MM.1S (cell line): ENCODE data around the gene CMIP.

Experiments
- DNase-seq: peaks from one replicate; pipeline ENCODE4 v3.0.0-alpha.2; 2015
- H2AFZ ChIP-seq: fragments of 300-600 bp; sonication (generic); 2 replicates; pipeline ENCODE4 v1.6.0; 2016; ENCODE audit warnings: antibody characterized with exemption, low read length
- H3F3A ChIP-seq: fragments of 300-600 bp; sonication (generic); 2 replicates; pipeline ENCODE4 v1.6.1; 2016; ENCODE audit warnings: mild to moderate bottlenecking, antibody characterized with exemption, low read length, moderate library complexity, mixed read lengths; ENCODE audit not compliant: insufficient read depth
- H3K27ac ChIP-seq: fragments of 300-600 bp; sonication (generic); 2 replicates; pipeline ENCODE4 v1.5.1; 2016; ENCODE audit warnings: mild to moderate bottlenecking, low read length
- H3K27me3 ChIP-seq: fragments of 300-600 bp; sonication (generic); replicated peaks from 2 replicates; pipeline ENCODE4 v1.6.0; 2016; ENCODE audit warnings: low read length; ENCODE audit not compliant: insufficient read depth
- H3K36me3 ChIP-seq: fragments of 300-600 bp; sonication (generic); replicated peaks from 2 replicates; pipeline ENCODE4 v1.6.1; 2016; ENCODE audit warnings: mild to moderate bottlenecking, low read length, mixed read lengths; ENCODE audit not compliant: insufficient read depth
- H3K4me1 ChIP-seq: fragments of 300-600 bp; sonication (generic); 2 replicates; pipeline ENCODE4 v1.6.1; 2016; ENCODE audit warnings: low read length, mixed read lengths
- H3K4me2 ChIP-seq: fragments of 300-600 bp; sonication (generic); 2 replicates; pipeline ENCODE4 v1.6.0; 2016; ENCODE audit warnings: low read depth, low read length
- H3K4me3 ChIP-seq: fragments of 300-600 bp; sonication (generic); 2 replicates; pipeline ENCODE4 v1.5.1; 2016; ENCODE audit warnings: low read length, mixed read lengths
- H3K79me2 ChIP-seq: fragments of 300-600 bp; sonication (generic); 2 replicates; pipeline ENCODE4 v1.6.1; 2016; ENCODE audit warnings: mixed run types, low read length, mixed read lengths
- H3K9ac ChIP-seq: fragments of 300-600 bp; sonication (generic); 2 replicates; pipeline ENCODE4 v1.6.1; 2016; ENCODE audit warnings: low read length, mixed read lengths
- H3K9me2 ChIP-seq: fragments of 300-600 bp; sonication (generic); replicated peaks from 2 replicates; pipeline ENCODE4 v1.6.1; 2016; ENCODE audit warnings: mild to moderate bottlenecking, low read length, mixed read lengths; ENCODE audit not compliant: insufficient read depth
- H3K9me3 ChIP-seq: fragments of 300-600 bp; sonication (generic); replicated peaks from 2 replicates; pipeline ENCODE4 v1.6.1; 2016; ENCODE audit warnings: mild to moderate bottlenecking, low read length, mixed read lengths; ENCODE audit not compliant: insufficient read depth
- H4K20me1 ChIP-seq: fragments of 300-600 bp; sonication (generic); 2 replicates; pipeline ENCODE4 v1.6.1; 2016; ENCODE audit warnings: mild to moderate bottlenecking, low read length, moderate library complexity, mixed read lengths; ENCODE audit not compliant: insufficient read depth
- EZH2 ChIP-seq: fragments of 300-600 bp; sonication (generic); optimal IDR thresholded peaks from 2 replicates; pipeline ENCODE3; 2017; ENCODE audit warnings: low read depth, mild to moderate bottlenecking, antibody characterized with exemption, low read length, mixed read lengths
- EZH2phosphoT487 ChIP-seq: fragments of 300-600 bp; sonication (generic); IDR thresholded peaks from 2 replicates; pipeline ENCODE4 v1.6.1; 2018; ENCODE audit warnings: antibody characterized with exemption, low read length
- TF ChIP-seq, protein P1 (sequence below): fragments of 300-600 bp; sonication (generic); IDR thresholded peaks from 2 replicates; pipeline ENCODE4 v1.5.1; 2016; ENCODE audit warnings: antibody characterized with exemption, low read length, mixed read lengths

The CMIP gene

GRCh38 chr16:81514041-81514559 is 69.5 kb downstream of the CMIP start:
- H3K27me3 ChIP-seq = no peaks in the 10 kb centered on the region
- H4K20me1 ChIP-seq = no peaks in the 10 kb centered on the region
- H3K79me2 ChIP-seq = 0 out of 2 replicates have a peak, but pooled peaks cover 3% of the 10 kb centered on the region
- no peaks in the 10 kb centered on the region for H3K9me2 ChIP-seq
- H3K9me3 ChIP-seq = no peaks in the 10 kb centered on the region
- no peaks in the 10 kb centered on the region for H3K36me3 ChIP-seq
- H3K4me2 ChIP-seq = no peak overlapping the region
- H2AFZ ChIP-seq = no peak overlapping the region
- H3K4me3 ChIP-seq = no peak overlapping the region
- no peaks in the 10 kb centered on the region for H3K4me1 ChIP-seq
- no peak overlapping the region for H3K27ac ChIP-seq
- H3K9ac ChIP-seq = no peak overlapping the region
- no peaks in the 10 kb centered on the region for H3F3A ChIP-seq
- DNase-seq = no peak
- TF ChIP-seq, protein P1, sequence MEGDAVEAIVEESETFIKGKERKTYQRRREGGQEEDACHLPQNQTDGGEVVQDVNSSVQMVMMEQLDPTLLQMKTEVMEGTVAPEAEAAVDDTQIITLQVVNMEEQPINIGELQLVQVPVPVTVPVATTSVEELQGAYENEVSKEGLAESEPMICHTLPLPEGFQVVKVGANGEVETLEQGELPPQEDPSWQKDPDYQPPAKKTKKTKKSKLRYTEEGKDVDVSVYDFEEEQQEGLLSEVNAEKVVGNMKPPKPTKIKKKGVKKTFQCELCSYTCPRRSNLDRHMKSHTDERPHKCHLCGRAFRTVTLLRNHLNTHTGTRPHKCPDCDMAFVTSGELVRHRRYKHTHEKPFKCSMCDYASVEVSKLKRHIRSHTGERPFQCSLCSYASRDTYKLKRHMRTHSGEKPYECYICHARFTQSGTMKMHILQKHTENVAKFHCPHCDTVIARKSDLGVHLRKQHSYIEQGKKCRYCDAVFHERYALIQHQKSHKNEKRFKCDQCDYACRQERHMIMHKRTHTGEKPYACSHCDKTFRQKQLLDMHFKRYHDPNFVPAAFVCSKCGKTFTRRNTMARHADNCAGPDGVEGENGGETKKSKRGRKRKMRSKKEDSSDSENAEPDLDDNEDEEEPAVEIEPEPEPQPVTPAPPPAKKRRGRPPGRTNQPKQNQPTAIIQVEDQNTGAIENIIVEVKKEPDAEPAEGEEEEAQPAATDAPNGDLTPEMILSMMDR = no peak
- TF ChIP-seq EZH2 = no peak
- TF ChIP-seq EZH2phosphoT487 = no peak

GRCh38 chr16:81514568-81515258 is 70.1 kb downstream of the CMIP start:
- Histone ChIP-seq H3K9me3 (no peaks in the 10 kb centered on the region), H4K20me1 (no peaks in the 10 kb centered on the region), H3K27me3 (no peaks in the 10 kb centered on the region), H3K4me1 (peaks cover 5% of the 10 kb centered on the region), H3K4me2 (no peak overlapping the region), H3K27ac (no peak overlapping the region), H3K4me3 (no peak overlapping the region), H3K79me2 (0 out of 2 replicates have a peak, but pooled peaks cover 3% of the 10 kb centered on the region), H3K36me3 (no peaks in the 10 kb centered on the region), H3K9ac (no peak overlapping the region), H3F3A (no peaks in the 10 kb centered on the region), H3K9me2 (no peaks in the 10 kb centered on the region), H2AFZ (no peak overlapping the region)
- no peak for TF ChIP-seq EZH2phosphoT487
- TF ChIP-seq, protein P1 = no peak
- TF ChIP-seq EZH2 = no peak
- no peak for DNase-seq

DNA sequence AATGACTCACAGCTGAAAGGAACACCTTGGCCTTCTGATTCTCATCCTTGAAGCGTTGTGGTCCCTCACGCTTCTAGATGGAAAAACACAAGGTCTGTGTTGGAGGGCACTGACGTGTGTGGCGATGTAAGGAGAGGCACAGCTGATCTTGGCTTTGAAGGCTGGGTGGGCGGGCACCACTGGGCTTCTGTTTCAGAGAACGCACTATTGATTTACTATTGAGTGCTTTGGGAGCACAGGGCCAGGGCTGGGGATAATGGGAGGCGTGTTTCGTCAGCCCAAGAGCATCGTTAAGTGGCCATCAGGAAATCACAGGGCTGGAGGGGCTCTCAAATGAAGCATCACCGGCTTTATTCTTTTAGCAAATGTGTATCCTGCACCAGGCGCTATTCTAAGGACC is 70.7 kb downstream of the CMIP start:
- H3F3A ChIP-seq = no peaks in the 10 kb centered on the region
- H4K20me1 ChIP-seq = no peaks in the 10 kb centered on the region
- H3K9me3 ChIP-seq = no peaks in the 10 kb centered on the region
- no peaks in the 10 kb centered on the region for H3K9me2 ChIP-seq
- TF ChIP-seq EZH2phosphoT487 (no peak), EZH2 (no peak)
- TF ChIP-seq, protein P1 = no peak
- H3K27me3 ChIP-seq = no peaks in the 10 kb centered on the region
- H3K9ac ChIP-seq = no peak overlapping the region
- no peaks in the 10 kb centered on the region for H3K36me3 ChIP-seq
- DNase-seq = no peak
- no peak overlapping the region for H3K27ac ChIP-seq
- H3K4me1 ChIP-seq = peaks cover 6% of the 10 kb centered on the region
- no peak overlapping the region for H2AFZ ChIP-seq
- no peak overlapping the region for H3K4me3 ChIP-seq
- H3K79me2 ChIP-seq = 0 out of 2 replicates have a peak, but pooled peaks cover 3% of the 10 kb centered on the region
- no peak overlapping the region for H3K4me2 ChIP-seq
